SK-N-MC (cell line): Measurements from ENCODE around the gene LHFPL2.

Source experiments
- DNase-seq: peaks from one replicate; pipeline ENCODE4 v3.0.0-alpha.2; 2011; ENCODE audit warnings: low read depth, low spot score
- H3K27ac ChIP-seq: fragments of 200-600 bp; sonication (generic); 2 replicates; pipeline ENCODE4 v1.5.1; 2016; ENCODE audit warnings: mixed run types
- H3K36me3 ChIP-seq: fragments of 200-600 bp; sonication (generic); 2 replicates; pipeline ENCODE4 v1.6.1; 2017; ENCODE audit warnings: antibody characterized with exemption, low read length, mixed read lengths; ENCODE audit not compliant: insufficient read depth
- H3K4me3 ChIP-seq: fragments of 200-600 bp; sonication (generic); 2 replicates; pipeline ENCODE4 v1.5.1; 2016
- H3K9ac ChIP-seq: fragments of 200-600 bp; sonication (generic); 2 replicates; pipeline ENCODE4 v1.8.0; 2017; ENCODE audit warnings: mixed run types, mixed read lengths; ENCODE audit not compliant: insufficient read length
- H3K9me3 ChIP-seq: fragments of 200-600 bp; sonication (generic); 2 replicates; pipeline ENCODE4 v1.6.1; 2017; ENCODE audit warnings: low read depth, mild to moderate bottlenecking, antibody characterized with exemption, low read length, moderate library complexity, mixed read lengths
- EZH2 ChIP-seq: fragments of 200-600 bp; sonication (generic); IDR thresholded peaks from one replicate; pipeline ENCODE4 v1.6.1; 2017; ENCODE audit warnings: antibody characterized with exemption
- FOXP2 ChIP-seq: optimal IDR thresholded peaks from 2 replicates; pipeline ENCODE3; 2011; ENCODE audit warnings: mild to moderate bottlenecking, moderate library complexity; ENCODE audit not compliant: insufficient read depth; ENCODE audit errors: extremely low read length, control extremely low read depth
- POLR2AphosphoS5 ChIP-seq: IDR thresholded peaks from 2 replicates; pipeline ENCODE4 v1.6.1; 2012; ENCODE audit warnings: mild to moderate bottlenecking, low read depth, low read length, borderline replicate concordance

Gene LHFPL2

GRCh38 chr5:78607864-78608263 is 40.7 kb downstream of the LHFPL2 start:
- H3K27ac ChIP-seq: no peak overlapping the region
- H3K36me3 ChIP-seq: no peaks in the 10 kb centered on the region
- no peak overlapping the region for H3K4me3 ChIP-seq
- H3K9me3 ChIP-seq: no peaks in the 10 kb centered on the region
- DNase-seq: no peak
- TF ChIP-seq POLR2AphosphoS5: no peak
- TF ChIP-seq EZH2: no peak
- TF ChIP-seq FOXP2: no peak
- H3K9ac ChIP-seq: no peak overlapping the region

- Histone ChIP-seq H3K9me3 (no peaks in the 10 kb centered on the region), H3K36me3 (no peaks in the 10 kb centered on the region), H3K4me3 (no peak overlapping the region), H3K27ac (no peak overlapping the region), H3K9ac (no peak overlapping the region)
- TF ChIP-seq POLR2AphosphoS5: no peak
- no peak for TF ChIP-seq EZH2
- no peak for TF ChIP-seq FOXP2
- no peak for DNase-seq
Measured at GRCh38 chr5:78606241-78606640, 42.3 kb downstream of the LHFPL2 start.

- no peaks in the 10 kb centered on the region for H3K9me3 ChIP-seq
- TF ChIP-seq POLR2AphosphoS5 (no peak), EZH2 (no peak), FOXP2 (no peak)
- H3K4me3 ChIP-seq: no peak overlapping the region
- H3K9ac ChIP-seq: no peak overlapping the region
- no peak for DNase-seq
- H3K27ac ChIP-seq: no peak overlapping the region
- H3K36me3 ChIP-seq: no peaks in the 10 kb centered on the region
Measured at GRCh38 chr5:78605611-78606010, 43.0 kb downstream of the LHFPL2 start.

GRCh38 chr5:78604689-78605285 is 43.8 kb downstream of the LHFPL2 start:
- TF ChIP-seq FOXP2 (no peak), EZH2 (no peak), POLR2AphosphoS5 (no peak)
- Histone ChIP-seq H3K9ac (no peak overlapping the region), H3K9me3 (no peaks in the 10 kb centered on the region), H3K27ac (no peak overlapping the region), H3K4me3 (no peak overlapping the region), H3K36me3 (no peaks in the 10 kb centered on the region)
- DNase-seq: no peak

- Histone ChIP-seq H3K9me3 (no peaks in the 10 kb centered on the region), H3K27ac (no peak overlapping the region), H3K4me3 (no peak overlapping the region), H3K9ac (no peak overlapping the region), H3K36me3 (no peaks in the 10 kb centered on the region)
- TF ChIP-seq EZH2 (no peak), FOXP2 (no peak), POLR2AphosphoS5 (no peak)
- DNase-seq: no peak
Measured at GRCh38 chr5:78603636-78604175, 44.9 kb downstream of the LHFPL2 start.

GRCh38 chr5:78602400-78602799 is 46.2 kb downstream of the LHFPL2 start:
- DNase-seq: no peak
- Histone ChIP-seq H3K9ac (no peak overlapping the region), H3K36me3 (no peaks in the 10 kb centered on the region), H3K4me3 (no peak overlapping the region), H3K27ac (no peak overlapping the region), H3K9me3 (no peaks in the 10 kb centered on the region)
- no peak for TF ChIP-seq EZH2
- no peak for TF ChIP-seq FOXP2
- TF ChIP-seq POLR2AphosphoS5: no peak

- Histone ChIP-seq H3K27ac (no peak overlapping the region), H3K9ac (no peak overlapping the region), H3K36me3 (no peaks in the 10 kb centered on the region), H3K9me3 (no peaks in the 10 kb centered on the region), H3K4me3 (no peak overlapping the region)
- TF ChIP-seq FOXP2 (no peak), EZH2 (no peak), POLR2AphosphoS5 (no peak)
- no peak for DNase-seq
Measured at GRCh38 chr5:78601559-78602314, 46.8 kb downstream of the LHFPL2 start.

- no peak overlapping the region for H3K27ac ChIP-seq
Measured at GRCh38 chr5:78600687-78601414, 47.7 kb downstream of the LHFPL2 start.

More at GRCh38 chr5:78600687-78601414, 47.7 kb downstream of the LHFPL2 start:
- H3K9me3 ChIP-seq: no peaks in the 10 kb centered on the region
- no peak overlapping the region for H3K9ac ChIP-seq
- DNase-seq: no peak
- no peak overlapping the region for H3K4me3 ChIP-seq
- TF ChIP-seq FOXP2: no peak
- TF ChIP-seq EZH2: no peak
- no peak for TF ChIP-seq POLR2AphosphoS5
- no peaks in the 10 kb centered on the region for H3K36me3 ChIP-seq
